Activated CD8-positive, alpha-beta memory T cell treated with anti-CD3 and anti-CD28 coated beads for 24 hours (primary cell): ENCODE results near the gene TM9SF2.
"Not testable (repeated sequence)": the region's sequence is repeated elsewhere in the genome, so short reads cannot be mapped to it uniquely, and the experiment has no call there.

Experiments
- DNase-seq: peaks from one replicate; pipeline ENCODE4 v3.0.0-alpha.2; 2020

TM9SF2 gene

GRCh38 chr13:99540530-99540929 is 39.3 kb downstream of the TM9SF2 start:
- no peak for DNase-seq

GRCh38 chr13:99542788-99543406 is 41.6 kb downstream of the TM9SF2 start:
- no peak for DNase-seq

GRCh38 chr13:99545361-99545760 is 44.1 kb downstream of the TM9SF2 start:
- DNase-seq, result no peak

- DNase-seq, result no peak
Measured at GRCh38 chr13:99545979-99546378, 44.7 kb downstream of the TM9SF2 start.

GRCh38 chr13:99546878-99547277 is 45.6 kb downstream of the TM9SF2 start:
- no peak for DNase-seq

GRCh38 chr13:99548448-99548847 is 47.2 kb downstream of the TM9SF2 start:
- DNase-seq, result no peak

- no peak for DNase-seq
Measured at GRCh38 chr13:99553033-99553432, 51.8 kb downstream of the TM9SF2 start.

GRCh38 chr13:99555149-99555548 is 53.9 kb downstream of the TM9SF2 start:
- DNase-seq, result no peak

GRCh38 chr13:99556867-99557443 is 55.7 kb downstream of the TM9SF2 start:
- DNase-seq, result no peak

- DNase-seq, result no peak
Measured at GRCh38 chr13:99558570-99559180, 57.4 kb downstream of the TM9SF2 start.

GRCh38 chr13:99559560-99559959 is 58.3 kb downstream of the TM9SF2 start:
- DNase-seq, result no peak

GRCh38 chr13:99563404-99563803 is 62.1 kb downstream of the TM9SF2 start:
- DNase-seq, result no peak

GRCh38 chr13:99564386-99564785 is 63.1 kb downstream of the TM9SF2 start:
- no peak for DNase-seq

- DNase-seq, result no peak
Measured at GRCh38 chr13:99565478-99566124, 64.3 kb downstream of the TM9SF2 start.

GRCh38 chr13:99566125-99567083 is 65.1 kb downstream of the TM9SF2 start:
- DNase-seq, result no peak

- DNase-seq, result not testable (repeated sequence)
Measured at GRCh38 chr13:99568901-99569300, 67.6 kb downstream of the TM9SF2 start.

- no peak for DNase-seq
Measured at GRCh38 chr13:99572131-99572530, 70.9 kb downstream of the TM9SF2 start.

- DNase-seq, result no peak
Measured at GRCh38 chr13:99572921-99573320, 71.6 kb downstream of the TM9SF2 start.

GRCh38 chr13:99575376-99576120 is 74.3 kb downstream of the TM9SF2 start:
- no peak for DNase-seq

GRCh38 chr13:99577934-99578917 is 77.0 kb downstream of the TM9SF2 start:
- no peak for DNase-seq
